KMS-11 (cell line): ENCODE results near the gene NPC1.
"Not testable (repeated sequence)": the region's sequence is repeated elsewhere in the genome, so short reads cannot be mapped to it uniquely, and the experiment has no call there.

Experiments used
- H2AFZ ChIP-seq: fragments of 200-600 bp; sonication (generic); 2 replicates; pipeline ENCODE4 v1.6.1; 2016; ENCODE audit warnings: antibody characterized with exemption, mixed run types, low read depth
- H3K27ac ChIP-seq: fragments of 200-600 bp; sonication (generic); 2 replicates; pipeline ENCODE4 v1.6.1; 2016; ENCODE audit warnings: mild to moderate bottlenecking, mixed run types
- H3K27me3 ChIP-seq: fragments of 200-600 bp; sonication (generic); 2 replicates; pipeline ENCODE4 v1.6.1; 2017; ENCODE audit warnings: mild to moderate bottlenecking, low read depth, mixed run types, moderate library complexity; ENCODE audit not compliant: insufficient read depth
- H3K36me3 ChIP-seq: fragments of 200-600 bp; sonication (generic); 2 replicates; pipeline ENCODE4 v1.6.1; 2017; ENCODE audit warnings: mild to moderate bottlenecking, mixed run types; ENCODE audit not compliant: insufficient read depth
- H3K4me1 ChIP-seq: fragments of 200-600 bp; sonication (generic); 2 replicates; pipeline ENCODE4 v1.6.1; 2016; ENCODE audit warnings: mild to moderate bottlenecking, low read depth, mixed run types; ENCODE audit not compliant: poor library complexity, severe bottlenecking
- H3K4me2 ChIP-seq: fragments of 200-600 bp; sonication (generic); 2 replicates; pipeline ENCODE4 v1.7.0; 2016; ENCODE audit warnings: mild to moderate bottlenecking, mixed run types
- H3K4me3 ChIP-seq: fragments of 200-600 bp; sonication (generic); IDR thresholded peaks from 2 replicates; pipeline ENCODE4 v1.6.1; 2017; ENCODE audit warnings: low read depth, low read length, mixed read lengths; ENCODE audit not compliant: insufficient read depth
- H3K79me2 ChIP-seq: fragments of 200-600 bp; sonication (generic); 2 replicates; pipeline ENCODE4 v1.6.1; 2016; ENCODE audit warnings: low read depth, mixed run types; ENCODE audit not compliant: insufficient read depth
- H3K9ac ChIP-seq: fragments of 200-600 bp; sonication (generic); 2 replicates; pipeline ENCODE4 v1.6.1; 2016; ENCODE audit warnings: mild to moderate bottlenecking, mixed run types
- H4K20me1 ChIP-seq: fragments of 200-600 bp; sonication (generic); 2 replicates; pipeline ENCODE4 v1.6.1; 2016; ENCODE audit warnings: mild to moderate bottlenecking, mixed run types; ENCODE audit not compliant: insufficient read depth
- CTCF ChIP-seq: fragments of 200-600 bp; sonication (generic); conservative IDR thresholded peaks from 2 replicates; pipeline ENCODE4 v1.6.1; 2017; ENCODE audit warnings: low read depth, mild to moderate bottlenecking, antibody characterized with exemption, low read length, moderate library complexity, mixed read lengths

The NPC1 gene

DNA sequence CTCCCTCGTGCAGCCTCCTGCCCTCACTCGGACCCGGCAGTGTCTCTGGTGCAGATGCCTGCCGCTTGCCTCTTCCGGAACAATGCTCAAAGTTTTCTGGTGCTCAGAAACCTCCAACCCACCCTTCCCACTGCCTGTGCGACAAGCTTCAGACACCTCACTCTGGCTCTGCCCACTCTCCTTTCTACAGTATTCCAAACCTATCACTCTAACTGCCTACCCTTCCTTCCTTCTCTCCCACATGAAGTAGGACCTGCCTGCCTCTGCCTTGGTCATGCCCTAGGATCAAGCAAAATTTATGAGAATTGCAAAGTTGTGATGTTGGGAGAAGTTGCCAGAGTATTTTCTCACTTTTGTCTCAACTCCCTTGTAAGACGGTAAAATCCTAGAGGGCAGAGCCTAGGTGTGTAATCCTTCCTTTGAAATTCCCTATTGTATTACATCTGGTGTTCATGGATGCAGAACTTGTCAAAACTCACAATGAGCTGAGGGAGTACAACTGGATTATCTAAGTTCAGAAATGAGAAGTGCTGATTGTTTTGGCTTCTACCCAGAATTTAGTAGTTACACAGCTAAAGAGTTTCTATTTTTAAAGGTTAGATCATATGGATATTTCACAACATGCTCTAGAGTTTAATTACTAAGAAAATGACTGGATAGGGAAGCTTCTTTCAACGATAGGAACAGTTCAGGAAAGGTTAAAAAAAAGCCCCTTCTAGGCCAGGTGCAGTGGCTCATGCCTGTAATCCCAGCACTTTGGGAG lies 7.2 kb downstream of the NPC1 start:
- Histone ChIP-seq H4K20me1 (no peaks in the 10 kb centered on the region), H3K36me3 (no peaks in the 10 kb centered on the region), H3K27ac (peak overlapping the region; percentile 55), H3K4me3 (no peak overlapping the region), H2AFZ (no peak overlapping the region), H3K4me2 (peak overlapping the region; percentile 67), H3K79me2 (peaks cover 58% of the 10 kb centered on the region; the same call in 1 of the 2 replicates), H3K9ac (no peak overlapping the region), H3K4me1 (peaks cover 88% of the 10 kb centered on the region), H3K27me3 (no peaks in the 10 kb centered on the region)
- TF ChIP-seq CTCF, result no peak

GRCh38 chr18:23578067-23578701 lies 8.1 kb downstream of the NPC1 start:
- Histone ChIP-seq H3K27ac (peak overlapping the region; percentile 55), H3K36me3 (no peaks in the 10 kb centered on the region), H3K9ac (no peak overlapping the region), H3K4me1 (peaks cover 88% of the 10 kb centered on the region), H3K27me3 (no peaks in the 10 kb centered on the region), H4K20me1 (no peaks in the 10 kb centered on the region), H3K4me3 (no peak overlapping the region), H3K79me2 (peaks cover 54% of the 10 kb centered on the region; the same call in 1 of the 2 replicates), H2AFZ (no peak overlapping the region), H3K4me2 (peak overlapping the region; percentile 67)
- no peak for TF ChIP-seq CTCF

DNA sequence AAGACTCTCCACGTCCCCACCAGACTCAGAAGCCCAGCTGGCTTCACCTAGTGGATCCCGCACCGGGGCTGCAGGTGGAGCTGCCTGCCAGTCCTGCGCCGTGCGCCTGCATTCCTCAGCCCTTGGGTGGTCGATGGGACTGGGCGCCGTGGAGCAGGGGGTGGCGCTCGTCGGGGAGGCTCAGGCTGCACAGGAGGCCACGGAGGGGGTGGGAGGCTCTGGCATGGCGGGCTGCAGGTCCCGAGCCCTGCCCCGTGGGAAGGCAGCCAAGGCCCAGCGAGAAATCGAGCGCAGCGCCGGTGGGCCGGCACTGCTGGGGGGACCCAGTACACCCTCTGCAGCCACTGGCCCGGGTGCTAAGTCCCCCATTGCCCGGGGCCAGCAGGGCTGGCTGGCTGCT lies 8.8 kb downstream of the NPC1 start:
- H3K9ac ChIP-seq, H3K4me3 ChIP-seq, H3K27me3 ChIP-seq, H2AFZ ChIP-seq, H3K4me2 ChIP-seq, H3K36me3 ChIP-seq, H3K27ac ChIP-seq, H4K20me1 ChIP-seq: not testable (repeated sequence)
- Histone ChIP-seq H3K4me1 (peaks cover 92% of the 10 kb centered on the region), H3K79me2 (peaks cover 47% of the 10 kb centered on the region; the same call in 1 of the 2 replicates)

DNA sequence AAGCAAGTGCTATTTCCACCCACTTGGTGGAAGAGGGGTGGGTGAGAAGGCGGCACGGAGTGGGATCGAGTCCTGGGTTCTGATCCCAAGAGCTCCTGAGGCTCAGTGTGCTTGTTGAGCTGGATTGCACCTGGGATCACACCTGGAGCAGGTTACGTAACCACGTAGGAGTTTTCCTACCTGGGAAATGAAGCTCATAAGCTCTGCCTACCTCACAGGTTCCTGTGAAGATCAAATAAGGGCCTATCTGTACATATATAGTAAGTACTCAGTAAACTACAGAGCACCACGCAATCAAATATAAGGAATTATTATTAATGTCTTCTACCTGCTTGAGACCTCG lies 11.0 kb downstream of the NPC1 start:
- H3K27ac ChIP-seq, result peak overlapping the region; percentile 80; the same call in 1 of the 2 replicates
- peaks cover 25% of the 10 kb centered on the region; the same call in 1 of the 2 replicates for H3K79me2 ChIP-seq

More for the DNA sequence above, 11.0 kb downstream of the NPC1 start:
- Histone ChIP-seq H3K4me2 (peak overlapping the region; percentile 98), H3K27me3 (no peaks in the 10 kb centered on the region), H3K9ac (no peak overlapping the region), H4K20me1 (no peaks in the 10 kb centered on the region), H3K36me3 (no peaks in the 10 kb centered on the region), H3K4me3 (no peak overlapping the region), H3K4me1 (peaks cover 75% of the 10 kb centered on the region), H2AFZ (no peak overlapping the region)
- TF ChIP-seq CTCF, result no peak
